H1 (cell line): ENCODE results near the gene ZNF273. TPM values are rescaled to one million over a fixed set of nuclear protein-coding genes. Genes with fewer than 3 reads are reported as not detected.

ENCODE experiments used
- BRCA1 ChIP-seq: IDR thresholded peaks from 2 replicates; pipeline ENCODE4 v1.6.1; 2012; ENCODE audit warnings: low read depth, low read length, improper control_type of control experiment
- CBX8 ChIP-seq: fragments of 300-800, 300-1000 bp; sonication (generic); IDR thresholded peaks from 2 replicates; pipeline ENCODE4 v1.7.1; 2016; ENCODE audit warnings: low read depth, low read length, borderline replicate concordance
- GTF2F1 ChIP-seq: IDR thresholded peaks from 2 replicates; pipeline ENCODE4 v1.6.1; 2012; ENCODE audit warnings: low read depth, low read length, improper control_type of control experiment, borderline replicate concordance
- HDAC6 ChIP-seq: IDR thresholded peaks from one replicate; pipeline ENCODE4 v1.7.1; 2012; ENCODE audit warnings: low read depth, mild to moderate bottlenecking, inconsistent platforms, low read length, moderate library complexity
- RFX5 ChIP-seq: IDR thresholded peaks from 2 replicates; pipeline ENCODE4 v1.6.1; 2011; ENCODE audit warnings: low read depth, low read length, improper control_type of control experiment, borderline replicate concordance
- polyA plus RNA-seq, 7 experiments: library from polyadenylated mRNA; depleted of rRNA in 3 of 7; stranded (reverse) in 5 of 7; unstranded in 2 of 7; fragments of >200 nt in 5 of 7; fragments of 200-250 nt in 2 of 7; gene quantifications; 1 replicate in 5 of 7; 2 replicates in 1 of 7; 4 replicates in 1 of 7; pipeline versions ENCODE4 v1.2.1 to v1.2.3, GENCODE V29; 2011 to 2013; ENCODE audit warnings: missing spikeins in 2 of 7, mixed read lengths in 2 of 7
- total RNA-seq: library from RNA; stranded (reverse); fragmentation: NEBNext Ultra II Directional; extraction: Animal tissue kit (Norgen Biotek cat#: 25700); gene quantifications from 2 replicates; pipeline ENCODE4 v1.2.1, GENCODE V29; 2021
- TF ChIP-seq, protein P1 (sequence below): IDR thresholded peaks from 2 replicates; pipeline ENCODE4 v1.6.1; 2012; ENCODE audit warnings: low read length, inconsistent platforms
- TF ChIP-seq, protein P2 (sequence below): fragments of 300-600 bp; sonication (generic); IDR thresholded peaks from 2 replicates; pipeline ENCODE4 v1.7.1; 2012; ENCODE audit warnings: low read length, moderate library complexity, mild to moderate bottlenecking, inconsistent platforms; ENCODE audit not compliant: insufficient replicate concordance
- TF ChIP-seq, protein P3 (sequence below): IDR thresholded peaks from 2 replicates; pipeline ENCODE4 v1.6.1; 2011; ENCODE audit warnings: low read depth, mild to moderate bottlenecking, low read length; ENCODE audit not compliant: insufficient read depth

The ZNF273 gene
- total and polyA plus RNA-seq, 2 of the 8 experiments (the other 6 are each of a cell fraction or from before 2014, with no cell fraction given), result 6.2 to 23.2 TPM

GRCh38 chr7:64887756-64888508 is 15.1 kb upstream of the ZNF273 start (continued):
- TF ChIP-seq, protein P1, sequence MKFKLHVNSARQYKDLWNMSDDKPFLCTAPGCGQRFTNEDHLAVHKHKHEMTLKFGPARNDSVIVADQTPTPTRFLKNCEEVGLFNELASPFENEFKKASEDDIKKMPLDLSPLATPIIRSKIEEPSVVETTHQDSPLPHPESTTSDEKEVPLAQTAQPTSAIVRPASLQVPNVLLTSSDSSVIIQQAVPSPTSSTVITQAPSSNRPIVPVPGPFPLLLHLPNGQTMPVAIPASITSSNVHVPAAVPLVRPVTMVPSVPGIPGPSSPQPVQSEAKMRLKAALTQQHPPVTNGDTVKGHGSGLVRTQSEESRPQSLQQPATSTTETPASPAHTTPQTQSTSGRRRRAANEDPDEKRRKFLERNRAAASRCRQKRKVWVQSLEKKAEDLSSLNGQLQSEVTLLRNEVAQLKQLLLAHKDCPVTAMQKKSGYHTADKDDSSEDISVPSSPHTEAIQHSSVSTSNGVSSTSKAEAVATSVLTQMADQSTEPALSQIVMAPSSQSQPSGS, result no peak
- TF ChIP-seq, protein P2, sequence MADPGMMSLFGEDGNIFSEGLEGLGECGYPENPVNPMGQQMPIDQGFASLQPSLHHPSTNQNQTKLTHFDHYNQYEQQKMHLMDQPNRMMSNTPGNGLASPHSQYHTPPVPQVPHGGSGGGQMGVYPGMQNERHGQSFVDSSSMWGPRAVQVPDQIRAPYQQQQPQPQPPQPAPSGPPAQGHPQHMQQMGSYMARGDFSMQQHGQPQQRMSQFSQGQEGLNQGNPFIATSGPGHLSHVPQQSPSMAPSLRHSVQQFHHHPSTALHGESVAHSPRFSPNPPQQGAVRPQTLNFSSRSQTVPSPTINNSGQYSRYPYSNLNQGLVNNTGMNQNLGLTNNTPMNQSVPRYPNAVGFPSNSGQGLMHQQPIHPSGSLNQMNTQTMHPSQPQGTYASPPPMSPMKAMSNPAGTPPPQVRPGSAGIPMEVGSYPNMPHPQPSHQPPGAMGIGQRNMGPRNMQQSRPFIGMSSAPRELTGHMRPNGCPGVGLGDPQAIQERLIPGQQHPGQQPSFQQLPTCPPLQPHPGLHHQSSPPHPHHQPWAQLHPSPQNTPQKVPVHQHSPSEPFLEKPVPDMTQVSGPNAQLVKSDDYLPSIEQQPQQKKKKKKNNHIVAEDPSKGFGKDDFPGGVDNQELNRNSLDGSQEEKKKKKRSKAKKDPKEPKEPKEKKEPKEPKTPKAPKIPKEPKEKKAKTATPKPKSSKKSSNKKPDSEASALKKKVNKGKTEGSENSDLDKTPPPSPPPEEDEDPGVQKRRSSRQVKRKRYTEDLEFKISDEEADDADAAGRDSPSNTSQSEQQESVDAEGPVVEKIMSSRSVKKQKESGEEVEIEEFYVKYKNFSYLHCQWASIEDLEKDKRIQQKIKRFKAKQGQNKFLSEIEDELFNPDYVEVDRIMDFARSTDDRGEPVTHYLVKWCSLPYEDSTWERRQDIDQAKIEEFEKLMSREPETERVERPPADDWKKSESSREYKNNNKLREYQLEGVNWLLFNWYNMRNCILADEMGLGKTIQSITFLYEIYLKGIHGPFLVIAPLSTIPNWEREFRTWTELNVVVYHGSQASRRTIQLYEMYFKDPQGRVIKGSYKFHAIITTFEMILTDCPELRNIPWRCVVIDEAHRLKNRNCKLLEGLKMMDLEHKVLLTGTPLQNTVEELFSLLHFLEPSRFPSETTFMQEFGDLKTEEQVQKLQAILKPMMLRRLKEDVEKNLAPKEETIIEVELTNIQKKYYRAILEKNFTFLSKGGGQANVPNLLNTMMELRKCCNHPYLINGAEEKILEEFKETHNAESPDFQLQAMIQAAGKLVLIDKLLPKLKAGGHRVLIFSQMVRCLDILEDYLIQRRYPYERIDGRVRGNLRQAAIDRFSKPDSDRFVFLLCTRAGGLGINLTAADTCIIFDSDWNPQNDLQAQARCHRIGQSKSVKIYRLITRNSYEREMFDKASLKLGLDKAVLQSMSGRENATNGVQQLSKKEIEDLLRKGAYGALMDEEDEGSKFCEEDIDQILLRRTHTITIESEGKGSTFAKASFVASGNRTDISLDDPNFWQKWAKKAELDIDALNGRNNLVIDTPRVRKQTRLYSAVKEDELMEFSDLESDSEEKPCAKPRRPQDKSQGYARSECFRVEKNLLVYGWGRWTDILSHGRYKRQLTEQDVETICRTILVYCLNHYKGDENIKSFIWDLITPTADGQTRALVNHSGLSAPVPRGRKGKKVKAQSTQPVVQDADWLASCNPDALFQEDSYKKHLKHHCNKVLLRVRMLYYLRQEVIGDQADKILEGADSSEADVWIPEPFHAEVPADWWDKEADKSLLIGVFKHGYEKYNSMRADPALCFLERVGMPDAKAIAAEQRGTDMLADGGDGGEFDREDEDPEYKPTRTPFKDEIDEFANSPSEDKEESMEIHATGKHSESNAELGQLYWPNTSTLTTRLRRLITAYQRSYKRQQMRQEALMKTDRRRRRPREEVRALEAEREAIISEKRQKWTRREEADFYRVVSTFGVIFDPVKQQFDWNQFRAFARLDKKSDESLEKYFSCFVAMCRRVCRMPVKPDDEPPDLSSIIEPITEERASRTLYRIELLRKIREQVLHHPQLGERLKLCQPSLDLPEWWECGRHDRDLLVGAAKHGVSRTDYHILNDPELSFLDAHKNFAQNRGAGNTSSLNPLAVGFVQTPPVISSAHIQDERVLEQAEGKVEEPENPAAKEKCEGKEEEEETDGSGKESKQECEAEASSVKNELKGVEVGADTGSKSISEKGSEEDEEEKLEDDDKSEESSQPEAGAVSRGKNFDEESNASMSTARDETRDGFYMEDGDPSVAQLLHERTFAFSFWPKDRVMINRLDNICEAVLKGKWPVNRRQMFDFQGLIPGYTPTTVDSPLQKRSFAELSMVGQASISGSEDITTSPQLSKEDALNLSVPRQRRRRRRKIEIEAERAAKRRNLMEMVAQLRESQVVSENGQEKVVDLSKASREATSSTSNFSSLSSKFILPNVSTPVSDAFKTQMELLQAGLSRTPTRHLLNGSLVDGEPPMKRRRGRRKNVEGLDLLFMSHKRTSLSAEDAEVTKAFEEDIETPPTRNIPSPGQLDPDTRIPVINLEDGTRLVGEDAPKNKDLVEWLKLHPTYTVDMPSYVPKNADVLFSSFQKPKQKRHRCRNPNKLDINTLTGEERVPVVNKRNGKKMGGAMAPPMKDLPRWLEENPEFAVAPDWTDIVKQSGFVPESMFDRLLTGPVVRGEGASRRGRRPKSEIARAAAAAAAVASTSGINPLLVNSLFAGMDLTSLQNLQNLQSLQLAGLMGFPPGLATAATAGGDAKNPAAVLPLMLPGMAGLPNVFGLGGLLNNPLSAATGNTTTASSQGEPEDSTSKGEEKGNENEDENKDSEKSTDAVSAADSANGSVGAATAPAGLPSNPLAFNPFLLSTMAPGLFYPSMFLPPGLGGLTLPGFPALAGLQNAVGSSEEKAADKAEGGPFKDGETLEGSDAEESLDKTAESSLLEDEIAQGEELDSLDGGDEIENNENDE, result no peak
- TF ChIP-seq CBX8, result no peak
- TF ChIP-seq RFX5, result no peak
- TF ChIP-seq BRCA1, result no peak
- TF ChIP-seq, protein P3, sequence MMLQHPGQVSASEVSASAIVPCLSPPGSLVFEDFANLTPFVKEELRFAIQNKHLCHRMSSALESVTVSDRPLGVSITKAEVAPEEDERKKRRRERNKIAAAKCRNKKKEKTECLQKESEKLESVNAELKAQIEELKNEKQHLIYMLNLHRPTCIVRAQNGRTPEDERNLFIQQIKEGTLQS, result no peak
- TF ChIP-seq GTF2F1, result no peak
- no peak for TF ChIP-seq HDAC6
